Measurements from ENCODE around the gene ARHGAP22.

ARHGAP22 gene

GRCh38 chr10:48607356-48608278, 2.7 kb upstream of the ARHGAP22 start:
- no peak for DNase-seq (ENCODE audit: low spot score)

GRCh38 chr10:48606530-48607355, 1.9 kb upstream of the ARHGAP22 start:
- DNase-seq (ENCODE audit: low spot score): no peak

DNA sequence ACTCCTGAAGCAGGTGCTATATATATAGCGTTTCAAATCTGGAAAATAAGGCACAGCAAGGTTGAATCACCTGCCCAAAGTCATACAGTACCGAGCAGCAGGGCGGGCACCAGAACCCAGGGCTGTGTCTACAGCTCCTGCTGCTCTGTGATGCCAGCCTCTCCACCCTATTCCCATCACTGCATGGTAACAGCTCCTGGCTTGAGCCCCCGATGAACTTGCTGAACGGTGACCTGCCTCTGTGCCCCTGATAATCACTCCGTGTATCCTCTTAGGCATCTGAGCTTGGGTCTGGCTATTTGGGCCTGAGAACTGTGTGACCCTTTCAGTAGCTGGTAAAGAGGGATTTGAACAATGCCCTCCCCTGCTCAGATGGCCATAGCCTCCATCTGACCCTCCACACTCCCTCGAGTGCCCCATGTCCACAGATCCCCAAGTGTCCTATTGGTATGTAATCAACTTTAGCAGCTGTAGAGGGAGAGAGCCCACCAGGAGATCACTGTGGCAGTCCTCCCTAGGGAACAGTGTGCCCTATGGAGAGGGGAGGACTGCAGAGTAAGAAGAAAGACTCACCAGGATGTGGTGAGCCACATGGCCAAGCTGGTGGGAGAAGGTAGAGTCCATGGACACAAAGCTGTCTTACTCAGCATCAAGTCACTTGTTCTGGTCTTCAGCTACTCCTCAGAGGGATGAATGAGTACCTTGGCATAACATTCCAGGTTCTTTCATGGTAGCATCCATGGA, 1.1 kb upstream of the ARHGAP22 start:
- no peak for DNase-seq (ENCODE audit: low spot score)

DNA sequence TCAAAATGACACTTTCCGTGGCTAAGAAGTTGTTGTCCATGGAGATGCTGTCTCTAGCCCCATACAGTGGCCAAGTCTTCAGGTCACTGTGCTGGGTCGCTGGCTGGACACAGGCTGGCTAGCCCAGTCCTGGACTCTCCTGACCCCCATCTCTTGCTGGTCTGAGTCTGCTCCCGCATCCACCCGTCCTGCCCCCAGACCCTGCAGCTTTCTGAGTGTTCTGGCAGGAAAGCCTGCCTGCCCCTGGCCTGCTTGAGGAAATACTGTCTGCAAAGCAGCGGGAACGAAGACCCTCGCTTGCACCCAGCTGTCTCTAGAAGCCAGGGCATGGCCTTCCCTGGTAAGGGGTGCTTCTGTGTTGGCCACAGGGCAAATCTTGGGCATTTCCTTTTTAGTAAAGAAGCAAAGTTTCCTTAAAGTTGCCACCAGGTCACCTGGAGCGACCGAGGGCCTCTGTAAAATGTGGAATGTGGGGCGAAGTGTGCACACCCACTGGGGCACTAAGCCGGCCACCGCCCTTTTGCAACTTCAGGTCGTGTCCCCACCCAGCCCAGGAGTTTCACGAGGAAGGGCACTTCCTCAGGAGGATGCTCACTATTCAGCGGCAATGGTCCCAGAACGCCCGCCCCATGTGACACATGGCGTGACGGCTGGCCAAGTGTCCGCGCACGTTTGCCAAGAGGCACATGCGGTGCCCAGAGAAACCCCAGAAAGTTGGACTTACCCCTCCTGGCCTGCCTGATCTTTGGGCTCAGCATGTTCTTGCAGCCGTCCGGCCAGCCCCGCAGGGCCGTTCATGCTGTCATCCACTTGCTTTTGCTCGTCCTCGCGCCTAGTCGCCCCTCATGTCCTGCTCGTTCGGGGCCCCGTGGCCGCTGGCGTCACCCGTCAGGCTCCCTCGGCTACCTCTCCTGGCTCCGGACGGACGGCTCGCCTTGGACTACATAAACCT, 558 bp downstream of the ARHGAP22 start:
- DNase-seq (ENCODE audit: low spot score): no peak

DNA sequence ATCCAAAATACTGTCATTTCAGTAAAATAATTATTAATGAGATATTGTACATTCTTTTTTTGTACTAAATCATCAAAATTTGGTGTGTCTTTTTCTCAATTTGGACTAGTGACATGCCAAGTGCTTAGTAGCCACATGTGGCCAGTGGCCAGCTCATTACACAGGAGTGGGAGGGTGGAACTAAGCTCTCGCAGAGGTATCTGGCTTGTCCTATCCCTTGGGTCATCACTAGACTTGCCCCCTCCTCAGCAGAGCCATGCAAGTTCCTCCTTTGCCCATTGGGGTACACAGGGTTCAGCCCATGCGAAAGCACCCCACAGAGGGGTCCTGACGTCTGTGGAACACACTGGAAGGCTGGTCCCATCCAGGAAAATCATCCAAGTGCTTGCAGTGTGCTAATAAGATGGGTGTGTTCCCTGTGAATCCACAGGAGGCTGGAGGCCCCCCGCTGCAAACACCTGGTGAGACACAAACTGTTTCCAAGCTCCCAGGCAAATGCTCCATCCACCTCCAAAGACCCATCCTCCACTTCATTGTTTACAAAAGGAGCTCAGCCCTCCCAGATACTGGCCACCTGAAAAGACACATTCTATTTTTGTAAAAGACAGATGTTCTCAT, 1.3 kb downstream of the ARHGAP22 start:
- no peak for DNase-seq (ENCODE audit: low spot score)

- DNase-seq (ENCODE audit: low spot score): no peak
Measured at GRCh38 chr10:48602401-48603135, 2.3 kb downstream of the ARHGAP22 start.

DNA sequence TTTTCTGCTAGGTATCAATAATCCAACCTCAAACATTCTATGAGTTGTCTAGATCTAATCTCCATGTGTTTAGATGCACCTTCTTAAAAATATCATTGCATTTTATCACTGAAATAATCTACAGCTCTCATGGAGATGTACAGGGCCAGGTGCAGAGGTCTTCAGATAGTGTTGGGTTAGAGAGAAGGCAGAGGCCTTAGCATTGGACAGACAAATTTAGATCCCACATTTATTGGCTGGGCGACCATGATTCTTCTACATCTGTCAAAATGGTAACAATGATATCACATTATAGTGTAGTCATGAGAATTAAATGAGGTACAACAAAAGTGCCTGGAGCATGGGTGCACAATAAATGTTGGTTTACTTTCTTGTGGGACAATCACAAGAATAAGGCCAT, 3.1 kb downstream of the ARHGAP22 start:
- no peak for DNase-seq (ENCODE audit: low spot score)

- DNase-seq (ENCODE audit: low spot score): no peak
Measured at GRCh38 chr10:48600645-48601505, 4.0 kb downstream of the ARHGAP22 start.

- DNase-seq (ENCODE audit: low spot score): no peak
Measured at GRCh38 chr10:48599830-48600134, 5.1 kb downstream of the ARHGAP22 start.

GRCh38 chr10:48598936-48599829, 5.7 kb downstream of the ARHGAP22 start:
- DNase-seq (ENCODE audit: low spot score): no peak

- DNase-seq (ENCODE audit: low spot score): no peak
Measured at GRCh38 chr10:48598243-48598935, 6.5 kb downstream of the ARHGAP22 start.

DNA sequence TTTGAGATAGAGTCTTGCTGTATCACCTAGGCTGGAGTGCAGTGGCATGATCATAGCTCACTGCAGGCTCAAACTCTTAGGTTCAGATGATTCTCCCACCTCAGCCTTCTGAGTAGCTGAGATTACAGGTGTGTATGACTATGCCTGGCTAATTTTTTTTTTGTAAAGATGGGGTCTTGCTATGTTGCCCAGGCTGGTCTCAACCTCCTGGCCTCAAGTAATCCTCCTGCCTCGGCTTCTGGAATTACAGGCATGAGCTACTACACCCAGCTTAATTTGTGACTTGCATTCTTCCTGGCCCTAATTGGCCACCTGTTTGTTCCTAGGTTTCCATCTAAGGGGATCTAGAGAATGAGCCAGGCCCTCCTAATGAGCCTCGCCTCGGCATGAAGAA, 9.3 kb downstream of the ARHGAP22 start:
- DNase-seq (ENCODE audit: low spot score): no peak

DNA sequence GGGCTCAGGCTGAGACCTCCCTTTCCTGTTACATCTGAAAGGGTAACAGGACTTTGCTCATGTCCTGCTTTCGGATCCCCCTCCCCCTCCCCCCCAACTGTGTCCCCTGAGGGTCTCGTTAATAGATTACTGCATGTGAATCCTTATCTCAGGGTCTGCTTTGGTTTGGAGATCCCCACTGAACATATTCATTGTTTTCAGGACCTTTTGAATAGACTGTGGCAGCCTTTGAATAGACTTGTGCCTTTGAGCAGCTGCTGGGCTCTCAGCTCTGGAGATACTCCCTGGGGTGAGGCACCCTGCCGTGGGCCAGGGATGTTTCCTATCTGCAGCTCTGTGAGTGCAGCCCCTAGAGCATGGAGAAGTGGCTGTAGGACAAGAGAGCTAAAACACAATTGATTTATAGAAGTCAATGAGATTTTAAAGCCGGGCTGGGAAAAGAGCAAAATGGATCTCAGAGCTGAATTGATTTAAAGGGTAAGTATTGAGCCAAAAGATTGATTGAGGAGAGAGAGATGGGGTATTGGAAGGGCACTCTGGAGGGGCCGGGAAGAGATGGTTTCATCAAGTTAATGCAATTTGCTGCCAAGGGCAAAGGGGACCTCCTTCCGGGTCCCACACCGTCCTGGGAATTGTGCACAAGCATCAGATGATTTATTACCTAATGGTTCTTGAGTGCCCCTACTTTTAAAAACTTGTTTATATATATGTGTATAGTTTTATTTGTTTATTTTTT, 9.9 kb downstream of the ARHGAP22 start:
- no peak for DNase-seq (ENCODE audit: low spot score)

GRCh38 chr10:48594371-48594770, 10.5 kb downstream of the ARHGAP22 start:
- DNase-seq (ENCODE audit: low spot score): no peak

DNA sequence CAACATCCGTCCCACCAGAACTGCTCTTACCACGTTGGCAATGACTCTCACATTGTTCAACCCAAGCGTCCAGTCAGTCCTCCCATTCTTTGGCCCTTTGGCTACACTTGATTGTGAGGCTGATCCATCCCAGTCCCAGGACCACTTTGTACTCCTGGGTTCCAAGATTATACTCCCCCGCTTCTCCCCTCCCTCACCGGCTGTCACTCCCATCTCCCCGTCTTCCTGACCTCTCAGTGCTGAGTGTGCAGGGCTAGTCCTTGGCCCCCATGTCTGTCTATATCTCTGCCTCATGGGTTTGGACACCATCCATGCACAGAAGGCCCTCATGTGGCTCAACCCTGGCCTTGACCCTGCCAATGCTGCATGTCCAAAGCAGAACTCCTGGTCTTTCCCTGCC, 12.5 kb downstream of the ARHGAP22 start:
- no peak for DNase-seq (ENCODE audit: low spot score)

DNA sequence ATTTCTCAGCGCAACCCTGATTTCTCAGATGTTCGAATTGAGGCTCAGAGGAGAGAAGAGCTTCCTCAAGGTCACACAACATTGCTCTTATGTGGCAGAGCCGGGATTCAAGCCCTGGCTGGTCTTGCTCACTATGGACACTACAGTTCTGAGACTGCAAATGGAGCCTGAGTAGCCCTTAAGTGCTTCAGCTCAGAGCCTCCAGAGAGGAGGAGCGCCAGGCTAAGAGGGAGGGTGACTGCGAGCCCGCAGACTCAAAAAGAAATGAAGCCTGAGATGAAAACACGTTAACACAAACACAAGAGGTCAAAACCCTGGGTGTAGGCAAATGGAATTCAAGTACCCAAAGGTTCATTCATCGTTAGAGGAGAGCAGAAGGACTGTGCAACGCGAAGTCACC, 13.9 kb downstream of the ARHGAP22 start:
- DNase-seq (ENCODE audit: low spot score): no peak

- no peak for DNase-seq (ENCODE audit: low spot score)
Measured at GRCh38 chr10:48589266-48589665, 15.6 kb downstream of the ARHGAP22 start.
